Central memory CD8-positive, alpha-beta T cell (primary cell): ENCODE data around the gene MAFG.
"Not testable (repeated sequence)": the region's sequence is repeated elsewhere in the genome, so short reads cannot be mapped to it uniquely, and the experiment has no call there.

Experiments
- ATAC-seq: fragments of 150-1000 bp; cut with Tn5 transposase; replicated peaks from 2 replicates; pipeline ENCODE4 v1.10.0; 2022; ENCODE audit warnings: mild to moderate bottlenecking, moderate FRiP score, moderate number of reproducible peaks; ENCODE audit not compliant: poor library complexity, severe bottlenecking; ENCODE audit errors: extremely low read depth
- DNase-seq, 2 donors: peaks; one replicate each; pipeline ENCODE4 v3.0.0; 2021; ENCODE audit warnings: low spot score in 2 of 2
- H3K27ac Mint-ChIP-seq: one replicate; pipeline ENCODE4 v1.8.0; 2022; ENCODE audit warnings: low read depth, mild to moderate bottlenecking, moderate library complexity, mixed read lengths
- H3K27me3 Mint-ChIP-seq: one replicate; pipeline ENCODE4 v1.8.0; 2022; ENCODE audit warnings: mixed read lengths
- H3K36me3 Mint-ChIP-seq: one replicate; pipeline ENCODE4 v1.8.0; 2022; ENCODE audit warnings: mild to moderate bottlenecking, moderate library complexity, mixed read lengths; ENCODE audit not compliant: insufficient read depth
- H3K4me1 Mint-ChIP-seq: one replicate; pipeline ENCODE4 v1.8.0; 2022; ENCODE audit warnings: mixed read lengths
- H3K4me3 Mint-ChIP-seq: one replicate; pipeline ENCODE4 v1.8.0; 2022; ENCODE audit warnings: mild to moderate bottlenecking, moderate library complexity, mixed read lengths
- H3K9me3 Mint-ChIP-seq: one replicate; pipeline ENCODE4 v1.8.0; 2022; ENCODE audit warnings: mixed read lengths

MAFG gene

DNA sequence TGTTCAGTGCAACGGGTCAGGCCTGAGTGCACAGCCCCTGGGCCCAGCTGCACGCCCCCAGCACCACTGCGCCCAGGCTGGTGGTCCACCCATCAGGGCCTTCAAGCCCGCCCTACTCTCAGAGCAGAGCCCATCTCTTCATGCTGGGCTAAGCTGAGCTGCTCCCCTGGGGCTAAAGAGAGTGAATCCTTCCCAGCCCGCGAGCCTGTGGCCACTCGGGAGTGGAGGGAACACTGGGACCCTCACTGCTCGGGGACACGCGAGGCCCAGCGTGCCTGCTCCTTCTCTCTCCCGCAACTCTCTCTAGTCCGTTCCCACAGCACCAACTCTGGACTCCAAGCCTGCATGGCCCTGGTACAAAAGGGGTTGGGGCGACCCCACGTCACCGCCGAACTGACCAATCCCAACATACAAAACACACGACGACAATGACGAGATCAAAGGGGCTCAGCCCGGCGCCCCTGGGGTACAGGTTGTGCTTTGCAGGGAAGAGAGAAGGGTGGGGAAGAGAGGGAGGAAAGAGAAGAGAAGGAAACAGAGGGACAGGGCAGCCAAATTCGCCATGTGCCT, 5.5 kb downstream of the MAFG start:
- ATAC-seq (no peak), DNase-seq (no peak)
- H3K27ac Mint-ChIP-seq: peak overlapping the region; percentile 32
- H3K4me3 Mint-ChIP-seq: no peak overlapping the region
- peaks cover 23% of the 10 kb centered on the region for H3K4me1 Mint-ChIP-seq
- no peaks in the 10 kb centered on the region for H3K27me3 Mint-ChIP-seq
- peaks cover 16% of the 10 kb centered on the region for H3K36me3 Mint-ChIP-seq
- no peaks in the 10 kb centered on the region for H3K9me3 Mint-ChIP-seq

DNA sequence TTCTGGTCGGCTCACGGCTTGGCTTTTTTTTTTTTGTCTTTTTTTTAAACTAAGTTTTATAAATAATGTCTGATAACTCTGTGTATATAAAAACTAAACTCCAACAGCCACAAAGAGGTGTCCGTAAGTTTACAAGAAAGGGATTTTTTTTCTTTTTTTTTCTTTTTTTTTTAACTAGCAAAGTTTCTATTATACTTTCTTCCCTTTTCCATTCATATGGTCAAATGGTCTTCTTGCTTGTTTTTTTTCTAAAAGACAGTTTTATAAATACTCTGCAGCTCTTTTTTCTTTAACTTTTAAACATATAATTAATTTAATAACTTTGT, 6.0 kb downstream of the MAFG start:
- Mint-ChIP-seq H3K27ac (peak overlapping the region; percentile 29), H3K36me3 (peaks cover 18% of the 10 kb centered on the region), H3K4me3 (no peak overlapping the region), H3K4me1 (peaks cover 26% of the 10 kb centered on the region), H3K27me3 (no peaks in the 10 kb centered on the region), H3K9me3 (no peaks in the 10 kb centered on the region)
- DNase-seq (no peak), ATAC-seq (no peak)

DNA sequence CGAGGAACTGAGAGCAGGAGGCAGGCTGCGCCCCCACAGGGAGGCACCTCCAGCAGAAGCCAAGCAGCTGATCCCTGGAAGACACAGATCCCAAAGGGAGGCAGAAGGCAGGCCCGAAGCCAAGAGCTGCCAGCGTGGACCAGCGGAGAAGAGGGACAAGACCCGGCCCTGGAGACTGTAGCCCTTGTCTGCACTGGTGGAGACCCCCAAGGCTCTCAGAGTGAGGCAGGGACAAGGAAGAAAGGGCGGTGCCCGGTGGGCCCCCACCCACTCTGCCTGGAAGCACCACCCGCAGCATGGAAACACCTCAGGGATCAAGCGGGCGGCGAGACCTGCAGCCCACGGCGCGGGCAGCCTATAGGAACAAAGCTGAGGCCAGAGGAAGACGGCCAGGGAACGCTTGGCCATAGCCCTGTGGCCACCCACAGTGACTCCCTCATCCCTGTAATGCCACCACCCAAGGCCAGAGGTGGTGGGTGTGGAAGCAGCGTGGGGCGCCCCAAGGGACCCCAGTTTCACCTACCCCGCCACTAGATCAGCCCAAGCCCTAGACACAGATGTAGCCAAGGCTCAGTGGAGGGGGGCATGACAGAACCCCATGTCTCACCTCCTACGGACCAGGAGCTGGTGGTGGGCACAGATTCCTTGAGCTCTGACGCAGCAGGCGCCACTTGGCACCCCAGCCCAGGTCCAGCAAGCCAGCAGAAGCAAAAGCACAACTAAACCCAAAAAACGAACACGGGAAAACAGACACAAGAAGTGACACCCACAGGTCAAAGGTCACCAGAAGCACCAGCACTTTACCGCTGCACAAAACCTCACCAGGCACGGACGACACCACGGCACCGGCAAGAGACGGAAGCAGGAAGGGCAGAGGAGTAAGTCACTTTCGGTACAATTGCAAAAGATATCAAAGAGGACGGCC, 6.7 kb downstream of the MAFG start:
- Mint-ChIP-seq H3K36me3 (peaks cover 22% of the 10 kb centered on the region), H3K9me3 (no peaks in the 10 kb centered on the region), H3K27me3 (no peaks in the 10 kb centered on the region), H3K4me1 (peaks cover 20% of the 10 kb centered on the region), H3K4me3 (no peak overlapping the region), H3K27ac (peak overlapping the region; percentile 29)
- DNase-seq (no peak), ATAC-seq (no peak)

DNA sequence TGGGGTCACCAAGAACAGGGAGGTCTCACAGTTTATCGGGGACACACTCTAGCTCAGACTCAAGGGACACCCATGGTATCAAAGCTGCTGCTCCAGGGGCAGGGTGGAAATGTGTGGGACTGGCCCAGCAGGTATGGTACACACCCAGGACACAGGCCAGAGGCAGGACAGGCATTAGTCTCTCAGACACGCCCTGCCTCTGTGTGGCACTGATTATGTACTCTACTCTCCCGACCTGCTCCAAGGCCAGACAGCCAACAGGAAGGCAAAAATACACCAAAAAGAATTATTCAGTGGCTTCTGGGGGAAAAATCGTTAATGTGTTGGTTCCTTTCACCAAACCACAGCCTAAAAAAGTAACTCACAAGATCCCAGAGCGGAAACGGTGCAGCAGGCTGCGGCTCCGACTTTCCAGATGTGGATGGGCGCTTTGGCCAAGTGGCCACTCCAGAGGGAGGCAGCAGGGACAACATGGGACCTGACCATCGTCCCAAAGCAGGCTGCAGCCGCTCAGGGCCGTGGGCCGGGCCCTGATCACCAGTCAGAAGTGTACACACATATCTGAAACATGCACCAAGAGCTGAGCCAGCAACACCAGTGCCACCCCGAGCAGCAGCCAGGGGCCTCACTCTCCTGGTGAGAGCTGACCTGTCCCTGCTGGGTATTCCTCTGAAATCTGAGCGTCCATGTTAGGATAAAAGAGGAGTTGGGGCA, 8.5 kb downstream of the MAFG start:
- no peaks in the 10 kb centered on the region for H3K9me3 Mint-ChIP-seq
- H3K4me3 Mint-ChIP-seq: peak overlapping the region; percentile 88
- H3K4me1 Mint-ChIP-seq: peaks cover 19% of the 10 kb centered on the region
- H3K27me3 Mint-ChIP-seq: no peaks in the 10 kb centered on the region
- DNase-seq: no peak
- H3K27ac Mint-ChIP-seq: peak overlapping the region; percentile 74
- no peak for ATAC-seq
- peaks cover 23% of the 10 kb centered on the region for H3K36me3 Mint-ChIP-seq

DNA sequence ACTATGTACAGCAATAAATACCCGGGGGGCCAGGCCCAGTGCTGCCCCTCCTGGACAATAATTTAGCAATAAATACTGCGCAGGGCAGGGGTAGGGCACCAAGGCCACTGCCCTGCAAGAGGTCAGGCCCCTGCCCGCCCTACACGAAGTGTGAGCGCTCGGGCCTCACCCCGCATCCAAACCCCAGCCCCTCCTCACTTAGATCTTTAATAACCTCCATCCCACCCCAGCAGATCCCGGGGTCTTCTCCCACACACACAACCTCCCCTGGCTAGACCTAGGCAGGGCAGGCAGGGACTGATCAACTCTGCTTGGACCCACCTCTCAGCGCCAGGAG, 9.2 kb downstream of the MAFG start:
- peak; percentile 22 for ATAC-seq
- peaks cover 25% of the 10 kb centered on the region for H3K36me3 Mint-ChIP-seq

DNA sequence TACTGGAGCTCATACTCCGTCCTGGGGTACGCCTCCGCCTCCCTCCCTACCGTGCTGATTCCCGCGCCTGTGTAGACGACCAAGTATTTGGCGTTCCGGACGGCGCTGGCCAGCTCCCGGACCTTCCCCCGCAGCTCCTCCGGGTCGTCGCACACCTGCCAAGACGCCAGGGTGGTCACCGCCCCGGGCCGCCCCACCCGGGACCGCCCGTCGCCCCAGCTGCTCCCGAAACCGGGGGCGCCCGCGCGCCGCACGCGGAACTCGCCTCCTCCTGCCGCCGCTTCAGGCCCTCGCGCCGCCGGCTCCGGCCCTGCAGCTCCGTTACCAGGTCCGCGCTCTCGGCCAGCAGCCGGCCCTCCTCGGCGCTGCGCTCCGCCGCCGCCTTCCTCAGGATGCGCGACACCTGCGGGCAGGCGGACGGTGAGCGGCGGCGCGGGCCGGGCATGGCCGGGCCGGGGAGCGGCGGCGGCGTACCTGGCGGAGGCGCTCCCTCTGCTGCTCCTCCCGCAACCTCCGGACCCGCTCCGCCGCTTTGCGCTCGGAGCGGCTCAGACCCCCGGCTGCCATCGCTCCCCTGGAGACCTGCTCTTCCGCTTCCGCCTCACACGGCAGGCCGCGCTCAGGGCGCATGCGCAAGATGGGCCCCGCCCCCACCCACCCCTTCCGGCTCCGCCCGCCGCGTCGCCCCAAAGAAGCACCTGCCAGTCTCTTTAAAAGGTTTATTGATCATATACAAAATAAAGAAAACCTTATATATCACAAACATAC, 9.8 kb downstream of the MAFG start, which contains the start of gene SIRT7:
Gene SIRT7 (minus strand): TSS at position 612 of the 768 bp plus-strand sequence. CDS start 45 bp downstream, at position 567.
- DNase-seq: peak; percentile 60 to 66
- no peaks in the 10 kb centered on the region for H3K9me3 Mint-ChIP-seq
- H3K27ac Mint-ChIP-seq: peak within 1 kb of the TSS; percentile 74

More for the DNA sequence above, 9.2 kb downstream of the MAFG start:
- peak overlapping the region; percentile 74 for H3K27ac Mint-ChIP-seq
- H3K27me3 Mint-ChIP-seq, H3K9me3 Mint-ChIP-seq, DNase-seq: not testable (repeated sequence)
- peak overlapping the region; percentile 88 for H3K4me3 Mint-ChIP-seq
- peaks cover 19% of the 10 kb centered on the region for H3K4me1 Mint-ChIP-seq

DNA sequence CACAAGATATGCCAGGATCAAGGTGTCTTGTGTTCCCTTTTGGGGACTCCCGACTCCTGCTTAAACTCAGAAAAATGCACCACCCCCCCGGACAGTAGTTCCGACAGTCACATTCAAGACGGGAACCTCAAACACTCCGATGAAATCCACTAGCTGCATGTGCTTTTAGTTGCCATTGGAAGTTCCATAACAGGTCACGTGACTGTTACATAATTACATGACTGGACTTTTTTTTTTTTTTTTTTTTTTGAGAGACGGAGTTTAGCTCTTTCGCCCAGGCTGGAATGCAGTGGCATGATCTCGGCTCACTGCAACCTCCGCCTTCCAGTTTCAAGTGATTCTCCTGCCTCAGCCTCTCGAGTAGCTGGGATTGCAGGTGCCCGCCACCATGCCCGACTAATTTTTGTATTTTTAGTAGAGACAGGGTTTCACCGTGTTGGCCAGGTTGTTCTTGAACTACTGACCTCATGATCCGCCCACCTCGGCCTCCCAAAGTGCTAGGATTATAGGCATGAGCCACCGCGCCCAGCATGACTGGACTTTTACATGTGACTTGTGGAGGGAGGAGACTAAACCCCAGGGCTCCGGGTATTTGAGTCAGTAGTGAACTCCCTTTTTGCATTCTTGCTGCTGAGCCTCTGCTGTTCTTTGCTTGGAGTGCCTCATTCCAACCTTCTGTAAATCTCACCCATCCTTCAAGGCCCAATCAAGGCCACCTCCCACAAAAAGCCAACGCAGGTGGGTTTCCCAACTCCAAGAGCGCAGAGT, 11.1 kb downstream of the MAFG start:
- Mint-ChIP-seq H3K4me1 (peaks cover 28% of the 10 kb centered on the region), H3K27me3 (no peaks in the 10 kb centered on the region), H3K4me3 (peak overlapping the region; percentile 88), H3K27ac (no peak overlapping the region), H3K36me3 (peaks cover 32% of the 10 kb centered on the region), H3K9me3 (no peaks in the 10 kb centered on the region)
- ATAC-seq (no peak), DNase-seq (no peak)

More for the DNA sequence above, 9.8 kb downstream of the MAFG start, which contains the start of gene SIRT7:
- peak; percentile 81 for ATAC-seq
- Mint-ChIP-seq H3K36me3 (peaks cover 25% of the 10 kb centered on the region), H3K27me3 (no peaks in the 10 kb centered on the region), H3K4me3 (peak within 1 kb of the TSS; percentile 88), H3K4me1 (peaks cover 19% of the 10 kb centered on the region)

DNA sequence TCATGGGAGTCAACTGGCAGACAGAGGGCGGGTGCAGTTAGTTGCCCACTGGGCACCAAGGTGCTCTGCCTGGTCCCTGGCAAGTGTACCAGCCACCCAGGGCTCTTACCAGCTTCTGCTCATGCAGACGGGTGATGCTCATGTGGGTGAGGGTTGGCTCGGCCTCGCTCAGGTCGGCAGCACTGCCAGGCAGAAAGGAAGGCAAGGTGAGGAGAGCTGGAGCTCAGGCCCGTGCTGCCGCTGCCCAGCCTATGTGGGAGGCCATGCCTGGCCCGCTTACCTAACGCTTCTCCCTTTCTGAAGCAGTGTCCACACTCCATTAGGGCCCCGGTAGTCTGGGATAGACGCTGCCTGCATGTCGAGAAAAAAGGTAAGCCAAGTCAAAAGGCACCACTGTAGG, 12.2 kb downstream of the MAFG start:
- Mint-ChIP-seq H3K9me3 (no peaks in the 10 kb centered on the region), H3K27ac (no peak overlapping the region), H3K4me3 (no peak overlapping the region), H3K36me3 (peaks cover 34% of the 10 kb centered on the region), H3K4me1 (peaks cover 28% of the 10 kb centered on the region), H3K27me3 (no peaks in the 10 kb centered on the region)
- no peak for ATAC-seq
- DNase-seq: no peak

DNA sequence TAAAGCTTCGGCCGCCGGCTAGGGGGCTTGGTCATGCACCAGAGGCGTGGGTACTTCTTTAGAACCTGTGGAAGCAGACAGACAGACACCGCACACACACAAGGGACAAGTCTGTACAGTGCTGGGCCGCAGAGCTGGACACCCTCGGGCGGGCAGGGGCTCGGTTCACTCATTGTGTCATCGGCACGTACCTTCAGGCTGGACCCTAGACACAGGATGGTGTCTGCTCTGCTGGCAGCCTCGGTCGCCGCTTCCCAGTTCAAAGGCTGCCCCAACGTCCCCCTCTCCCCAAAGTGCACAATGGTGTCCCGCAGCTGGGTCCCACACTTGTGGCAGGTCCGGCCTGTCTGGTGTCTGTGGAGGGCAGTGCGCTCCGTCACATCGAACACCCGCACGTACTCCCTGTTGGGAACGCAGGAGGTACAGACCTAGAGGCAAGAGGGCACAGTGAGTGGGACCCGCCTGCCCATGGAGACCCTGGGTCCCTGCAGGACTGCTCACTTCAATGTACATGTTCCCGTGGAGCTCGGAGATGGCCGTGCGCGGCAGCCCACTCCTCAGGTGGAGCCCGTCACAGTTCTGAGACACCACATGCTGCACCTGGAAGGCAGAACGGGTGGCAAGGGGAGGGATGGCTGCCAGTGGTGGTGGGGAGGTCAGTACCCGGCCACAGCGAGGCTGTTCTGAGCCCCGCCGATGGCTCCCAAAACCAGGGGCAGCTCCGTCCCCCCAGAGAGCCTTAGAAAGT, 13.3 kb downstream of the MAFG start:
- Mint-ChIP-seq H3K4me3 (no peak overlapping the region), H3K36me3 (peaks cover 34% of the 10 kb centered on the region), H3K4me1 (peaks cover 28% of the 10 kb centered on the region), H3K9me3 (no peaks in the 10 kb centered on the region), H3K27ac (no peak overlapping the region), H3K27me3 (no peaks in the 10 kb centered on the region)
- no peak for DNase-seq
- no peak for ATAC-seq

DNA sequence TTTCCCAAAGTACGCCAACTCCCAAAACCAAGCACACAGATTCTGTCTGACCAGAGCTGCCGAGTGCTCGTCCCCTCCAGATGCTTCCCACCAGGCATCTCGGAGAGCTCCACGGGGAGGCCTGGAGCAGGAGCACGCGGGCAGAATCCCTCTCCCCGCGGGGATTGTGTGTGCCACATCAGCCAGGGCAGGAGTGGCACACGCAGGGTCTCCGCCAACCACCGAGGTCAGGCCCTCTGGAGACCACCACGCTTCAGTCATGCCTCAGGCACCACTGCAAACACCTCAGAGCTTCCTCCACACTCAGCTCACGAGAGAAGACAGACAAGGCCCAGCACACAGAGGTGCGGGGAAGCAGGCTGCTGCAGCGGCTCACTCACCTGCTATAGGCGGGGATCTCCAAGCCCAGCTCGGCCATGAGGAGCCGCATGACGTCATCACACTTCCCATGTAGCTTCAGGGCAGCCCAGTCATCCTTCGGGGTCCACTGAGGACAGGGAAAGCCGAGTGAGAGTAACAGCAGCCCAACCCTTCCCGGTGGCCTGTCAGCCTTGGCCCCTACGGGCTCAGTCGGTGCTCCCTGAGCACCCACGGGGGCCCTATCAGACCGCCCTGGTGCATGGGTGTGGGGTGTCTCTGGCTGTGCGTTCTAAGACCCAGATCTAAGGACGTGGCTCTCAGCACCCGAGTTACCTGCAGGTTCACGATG, 14.0 kb downstream of the MAFG start:
- H3K4me3 Mint-ChIP-seq: peak overlapping the region; percentile 8
- peaks cover 26% of the 10 kb centered on the region for H3K4me1 Mint-ChIP-seq
- H3K9me3 Mint-ChIP-seq: no peaks in the 10 kb centered on the region
- H3K36me3 Mint-ChIP-seq: peaks cover 32% of the 10 kb centered on the region
- H3K27me3 Mint-ChIP-seq: no peaks in the 10 kb centered on the region
- no peak overlapping the region for H3K27ac Mint-ChIP-seq
- ATAC-seq (no peak), DNase-seq (no peak)
